GM18499 (cell line): Measurements from ENCODE around the gene SPNS3.

Source experiments
- ATAC-seq: cut with Tn5 transposase; IDR thresholded peaks from one replicate; pipeline ENCODE4 v1.9.1; 2021; ENCODE audit warnings: moderate number of reproducible peaks; ENCODE audit not compliant: insufficient read depth, unreplicated experiment

SPNS3 gene

GRCh38 chr17:4485676-4486646, 52.2 kb downstream of the SPNS3 start:
- no peak for ATAC-seq

- ATAC-seq: no peak
Measured at GRCh38 chr17:4487296-4487695, 53.6 kb downstream of the SPNS3 start.

- no peak for ATAC-seq
Measured at GRCh38 chr17:4487820-4488716, 54.3 kb downstream of the SPNS3 start.

DNA sequence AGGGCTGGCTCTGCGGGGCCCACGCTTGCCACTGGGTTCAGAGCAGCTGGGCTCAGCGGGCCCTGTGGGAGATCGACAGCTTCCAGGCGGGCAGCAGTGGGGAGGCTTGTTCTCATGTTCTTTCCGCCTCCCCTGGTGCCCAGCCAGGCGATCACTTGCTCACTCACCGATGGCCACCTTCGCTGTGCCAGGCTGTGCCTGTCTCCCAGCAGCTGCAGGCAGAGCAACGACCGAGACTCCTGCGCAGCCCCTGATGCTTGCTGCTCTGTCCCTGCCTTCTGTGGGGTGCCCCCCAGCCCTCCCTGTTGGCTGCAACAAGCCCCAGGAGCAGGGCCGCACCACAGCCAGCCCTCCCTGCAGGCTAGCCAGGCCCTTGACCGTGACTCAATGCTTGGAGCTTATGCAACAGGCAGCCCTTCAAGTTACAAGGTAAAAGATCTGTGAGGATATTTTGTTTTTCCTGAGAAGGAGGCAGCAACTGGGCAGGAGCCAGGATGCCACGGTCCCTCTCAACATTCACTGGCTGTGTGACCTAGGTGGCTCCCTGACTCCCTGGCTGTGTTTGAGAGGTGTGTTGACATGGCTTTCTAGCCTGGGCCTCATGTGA, 55.4 kb downstream of the SPNS3 start:
- ATAC-seq: no peak

DNA sequence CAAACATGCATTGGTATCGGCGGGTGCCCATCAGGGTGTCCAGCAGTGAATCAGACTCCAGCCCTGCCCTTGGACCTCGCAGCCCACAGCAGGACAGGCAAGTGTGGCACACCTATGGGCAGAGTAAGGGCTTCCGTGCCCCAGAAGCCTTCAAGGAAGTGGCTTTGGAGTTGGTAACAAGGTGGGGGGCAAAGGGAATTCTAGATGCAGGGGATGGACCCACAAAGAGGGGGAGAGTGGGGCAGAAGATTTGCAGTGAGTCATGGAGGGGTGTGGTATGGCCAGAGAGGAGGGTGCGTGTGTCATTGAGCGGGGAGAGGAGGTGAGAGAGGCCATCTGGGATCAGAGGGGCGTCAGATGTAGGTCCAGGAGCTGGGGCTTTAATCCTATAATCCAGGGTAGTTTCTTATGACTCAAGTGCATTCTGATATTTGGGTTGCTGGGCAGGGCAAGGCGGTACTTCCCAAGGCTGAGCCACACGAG, 56.4 kb downstream of the SPNS3 start:
- ATAC-seq: no peak

DNA sequence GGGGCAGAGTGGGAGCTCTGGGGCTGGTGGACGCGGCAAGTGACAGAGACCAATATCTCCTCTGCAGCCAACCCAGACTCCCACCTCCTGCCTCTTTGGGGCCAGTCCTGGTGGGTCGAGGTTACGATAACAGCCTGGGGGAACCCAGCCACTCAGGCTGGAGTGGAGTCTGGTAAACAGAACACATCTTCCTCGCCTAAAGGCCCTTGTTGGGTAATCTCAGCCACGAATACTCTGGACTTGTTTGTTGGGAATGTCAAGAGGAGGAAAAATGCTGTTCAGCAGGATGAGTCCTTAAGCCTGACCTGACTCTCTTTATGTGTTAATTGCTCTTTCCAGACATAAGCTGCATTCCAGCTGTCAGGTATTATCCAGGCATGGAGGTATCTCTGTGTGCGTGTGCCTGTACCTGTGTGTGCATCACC, 56.9 kb downstream of the SPNS3 start:
- no peak for ATAC-seq

GRCh38 chr17:4492721-4493561, 59.2 kb downstream of the SPNS3 start:
- ATAC-seq: no peak

DNA sequence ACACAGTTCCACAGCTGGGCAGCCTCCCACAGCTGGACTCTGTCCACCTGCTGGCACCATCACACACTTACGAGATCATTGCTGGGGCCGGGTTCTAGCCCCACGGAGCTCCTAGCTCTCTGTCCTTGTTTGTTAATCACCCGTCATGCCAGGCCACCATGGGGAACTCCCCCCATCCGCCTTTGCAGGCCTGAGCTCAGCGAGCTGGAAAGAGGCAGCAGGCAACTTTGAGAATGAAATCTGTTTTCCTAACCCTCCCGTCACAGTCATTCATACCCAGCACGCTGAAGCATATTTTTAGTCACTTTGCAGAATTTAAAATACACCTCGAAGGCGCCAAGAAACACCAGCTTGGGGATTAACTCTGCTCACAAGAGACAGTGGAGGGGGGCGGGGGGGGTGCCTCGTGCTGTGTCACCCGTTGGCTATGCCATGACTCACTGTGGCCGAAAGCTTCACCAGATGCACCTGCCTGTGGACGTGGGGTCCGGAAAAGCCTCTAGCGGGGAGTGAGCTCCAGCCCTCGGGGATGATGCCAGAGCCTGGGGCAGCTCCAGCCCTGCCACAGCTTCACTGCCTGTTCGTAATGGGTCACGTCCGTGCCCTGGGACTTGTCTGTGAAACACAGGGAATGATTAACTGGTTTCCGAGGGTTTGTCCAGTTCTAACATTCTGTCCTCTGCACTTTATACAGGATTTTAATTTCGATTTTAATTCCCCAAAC, 63.5 kb downstream of the SPNS3 start:
- no peak for ATAC-seq

- no peak for ATAC-seq
Measured at GRCh38 chr17:4498461-4499397, 65.0 kb downstream of the SPNS3 start, which contains the start of gene SPNS2. SPNS2 (plus strand) TSS chr17:4498881; CDS start chr17:4499048, 167 bp downstream.

DNA sequence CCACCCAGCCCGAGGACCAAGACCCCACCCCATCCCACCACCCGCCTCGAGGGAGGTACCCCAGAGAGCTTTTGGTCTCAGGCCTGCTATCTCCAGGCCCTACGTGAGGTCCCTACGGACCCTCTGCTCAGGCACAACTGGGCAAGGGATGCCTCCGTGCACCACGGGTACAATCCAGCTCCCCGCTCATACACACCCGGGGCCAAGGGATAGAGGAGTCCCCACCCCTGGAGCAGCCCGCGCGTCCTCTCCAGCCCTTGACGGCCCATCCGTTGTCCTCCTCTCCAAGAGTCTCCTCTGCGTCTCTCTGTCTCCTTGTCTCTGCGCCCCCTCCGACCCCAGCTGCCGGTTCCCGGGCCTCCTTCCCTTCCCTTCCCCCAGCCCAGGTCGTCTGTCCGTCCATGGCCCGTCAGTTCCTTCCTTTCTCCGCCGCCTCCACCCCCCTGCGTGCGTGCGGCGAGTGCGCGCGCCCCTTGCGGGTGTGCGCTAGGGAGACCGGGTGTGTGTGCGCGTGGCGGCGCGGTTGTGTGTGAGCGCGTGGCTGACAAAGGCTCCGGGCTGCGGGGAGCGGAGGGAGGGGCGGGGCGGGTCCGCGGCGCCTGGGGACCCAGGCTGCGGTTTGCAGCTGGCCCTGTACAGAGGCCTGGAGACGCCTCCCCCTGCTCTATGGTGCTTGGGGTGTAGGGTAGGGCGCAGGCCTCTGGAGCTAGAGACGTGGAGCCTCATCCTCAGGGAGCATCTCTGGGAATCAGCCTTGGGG, 65.9 kb downstream of the SPNS3 start:
- no peak for ATAC-seq

DNA sequence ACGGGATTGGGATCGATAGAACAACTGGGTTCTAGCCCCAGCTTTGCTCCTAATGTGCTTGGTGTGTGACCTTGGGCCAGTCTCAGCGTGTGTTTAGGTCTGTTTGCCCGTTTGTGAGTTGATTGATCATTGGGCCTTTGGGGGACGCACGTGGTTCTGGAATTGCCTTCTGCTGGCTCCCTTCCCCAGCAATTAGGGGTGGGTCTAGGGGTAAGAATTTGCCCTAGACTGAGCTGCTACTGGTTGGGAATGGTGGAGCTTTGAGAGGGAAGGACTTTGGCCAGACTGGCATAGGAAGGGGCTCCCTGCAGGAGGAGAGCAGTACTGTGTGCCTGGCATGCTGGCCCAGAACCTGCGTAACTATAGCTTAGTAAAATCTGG, 66.4 kb downstream of the SPNS3 start:
- no peak for ATAC-seq

GRCh38 chr17:4501295-4501949, 67.7 kb downstream of the SPNS3 start:
- no peak for ATAC-seq

- ATAC-seq: no peak
Measured at GRCh38 chr17:4502466-4503154, 68.9 kb downstream of the SPNS3 start.

- no peak for ATAC-seq
Measured at GRCh38 chr17:4503283-4504025, 69.7 kb downstream of the SPNS3 start.

DNA sequence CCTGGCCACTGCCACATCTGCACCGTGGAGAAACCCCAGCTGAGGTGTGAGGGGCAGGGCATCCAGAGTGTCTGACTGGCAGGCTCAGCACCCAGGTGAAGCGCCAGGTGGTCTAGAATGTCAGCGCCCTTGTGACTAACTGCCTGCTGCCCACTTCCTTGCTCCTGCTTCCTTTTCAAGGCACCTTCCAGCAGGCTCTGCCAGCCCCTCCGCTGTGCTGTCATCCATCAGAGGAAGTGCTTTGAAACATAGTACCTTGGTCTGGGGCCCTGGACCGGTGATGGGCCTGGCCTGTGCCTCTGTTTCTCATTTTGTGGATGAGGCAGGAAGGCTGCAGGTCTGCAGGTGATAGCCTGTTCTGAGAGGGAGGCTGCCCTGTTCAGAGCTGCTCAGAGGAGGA, 70.4 kb downstream of the SPNS3 start:
- ATAC-seq: no peak
